ENCODE results near the gene GAREM2.

The GAREM2 gene

GRCh38 chr2:26237868-26238267 is 65.0 kb downstream of the GAREM2 start:
- DNase-seq (ENCODE audit: low read depth) = no peak

GRCh38 chr2:26238311-26238958 is 65.5 kb downstream of the GAREM2 start:
- DNase-seq (ENCODE audit: low read depth) = no peak
